Adrenal gland (tissue), 12 donors: ENCODE measurements around the gene FAP. TPM values are rescaled to one million over a fixed set of nuclear protein-coding genes. Genes with fewer than 3 reads are reported as not detected.

Experiments used
- DNase-seq, 7 donors: peaks; one replicate each; pipeline ENCODE4 v3.0.0-alpha.2; 2019 to 2020
- H3K27ac ChIP-seq, 5 donors: fragments of 200-600 bp; sonication (generic) in 4 of 5; 1 replicate in 3 of 5; 2 replicates in 2 of 5; pipeline versions ENCODE4 v1.5.1 to v1.8.0; 2016 to 2020; ENCODE audit warnings: mild to moderate bottlenecking in 1 of 5
- H3K27me3 ChIP-seq: fragments of 200-600 bp; 2 replicates; pipeline ENCODE4 v1.8.0; 2021
- H3K36me3 ChIP-seq, 2 donors: fragments of 200-600 bp; replicated peaks in 1 of 2; 1 replicate in 1 of 2; 2 replicates in 1 of 2; pipeline versions ENCODE4 v1.5.1 to v1.8.0; 2018 to 2022
- H3K4me1 ChIP-seq, 2 donors: fragments of 200-600 bp; replicated peaks in 1 of 2; 1 replicate in 1 of 2; 2 replicates in 1 of 2; pipeline versions ENCODE4 v1.5.1 to v1.8.0; 2018 to 2021
- H3K4me3 ChIP-seq, 4 donors: fragments of 200-600 bp; sonication (generic) in 3 of 4; one replicate each; pipeline ENCODE4 v1.5.1; 2016 to 2018
- H3K9me3 ChIP-seq, 3 donors: fragments of 200-600 bp; sonication (generic) in 1 of 3; replicated peaks in 1 of 3; 1 replicate in 2 of 3; 2 replicates in 1 of 3; pipeline versions ENCODE4 v1.5.1 to v1.8.0; 2016 to 2021
- CTCF ChIP-seq, 6 experiments: fragments of 450-650 bp in 4 of 6; fragments of 200-600 bp in 2 of 6; sonication (generic) in 1 of 6; IDR thresholded peaks; 1 replicate in 5 of 6; 2 replicates in 1 of 6; pipeline versions ENCODE4 v1.5.1 to v1.8.0; 2016 to 2021; ENCODE audit warnings: antibody characterized with exemption in 6 of 6, mild to moderate bottlenecking in 2 of 6, moderate library complexity in 1 of 6
- POLR2A ChIP-seq, 2 donors: fragments of 450-650 bp; IDR thresholded peaks; one replicate each; pipeline ENCODE4 v1.6.1; 2017; ENCODE audit warnings: antibody characterized with exemption in 2 of 2, mild to moderate bottlenecking in 2 of 2, moderate library complexity in 1 of 2
- WGBS, 4 donors: extraction: QIAGEN DNeasy Blood & Tissue Kit in 2 of 4; methylation state at CpG; one replicate each; pipeline versions ENCODE4 v1.1.5 to v1.1.7; 2013 to 2017; 5-methylcytosine and 5-hydroxymethylcytosine counted together
- intact Hi-C, 2 donors: fragments of 100-400 bp; cut with DNase I; formaldehyde crosslinking; loops; one replicate each; pipeline versions ENCODE4 v1.14.1 to v1.15.0; 2022 to 2023
- polyA plus RNA-seq, 3 donors: library from polyadenylated mRNA; stranded (reverse); fragments of 200-250 nt in 2 of 3; fragments of 350-450 nt in 1 of 3; fragmentation: Illumina TruSeq in 1 of 3; extraction: RNeasy Lipid Tissue Mini Kit (QIAGEN cat#74804) in 1 of 3; gene quantifications; one replicate each; pipeline ENCODE4 v1.2.3, GENCODE V29; 2013 to 2014
- total RNA-seq, 9 donors: library from RNA; depleted of rRNA in 4 of 9; stranded (reverse); fragments of >200 nt in 4 of 9; fragments of 120-200 nt in 1 of 9; fragmentation: NEBNext Ultra II Directional in 1 of 9; extraction: Animal tissue kit (Norgen Biotek cat#: 25700) in 1 of 9; gene quantifications; one replicate each; pipeline versions ENCODE4 v1.1.0 to v1.2.4, GENCODE V29; 2013 to 2023
- donor health status: healthy with polysubstance abuse.
- donor health status: Bipolar disorder and iron deficiency.
- donor health status: DM: yes; HTN: yes; CAD: no.
- donor health status: DM: no; HTN: no; CAD: no.
- donor health status: DM: no; HTN: no; CAD: no.
- donor health status: DM: yes; HTN: yes; CAD: no.

FAP gene
- total and polyA plus RNA-seq, 12 donors, result 0.18 to 6.0 (median 0.64) TPM; not detected in 1

DNA sequence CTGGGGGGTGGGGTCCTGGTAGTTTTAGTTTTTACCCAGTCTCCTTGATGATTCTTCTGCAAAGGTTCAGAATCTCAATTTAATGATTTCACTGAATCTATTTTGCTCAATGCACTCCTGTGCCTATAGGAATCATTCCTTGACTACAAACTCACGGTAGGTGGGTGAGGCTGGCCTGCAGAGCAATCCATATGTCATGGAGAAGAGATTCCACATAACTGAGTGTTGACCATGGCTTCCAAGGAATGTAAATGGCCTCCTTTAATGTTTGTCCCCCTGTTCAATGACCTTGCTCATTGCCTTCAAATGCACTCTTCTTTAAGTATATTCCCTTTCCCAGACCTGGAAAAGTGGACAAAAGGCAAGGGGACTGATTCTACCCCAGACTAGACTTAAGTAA lies 12.5 kb downstream of the FAP start:
- TF ChIP-seq POLR2A (IDR thresholded peaks at IDR 0.05) (no peak), CTCF (IDR thresholded peaks at IDR 0.05) (no peak)
- H3K4me3 ChIP-seq, result no peak overlapping the region
- no peak overlapping the region for H3K27ac ChIP-seq
- no peaks in the 10 kb centered on the region for H3K27me3 ChIP-seq
- H3K9me3 ChIP-seq, result no peaks in the 10 kb centered on the region
- H3K36me3 ChIP-seq, result no peaks in the 10 kb centered on the region
- WGBS, 4 donors, result 38 to 88% (median 75%) methylated on average over 1 of the region's 1 CpG
- intact Hi-C loops, result no loop called here
- no peaks in the 10 kb centered on the region for H3K4me1 ChIP-seq
- DNase-seq, result no peak

- TF ChIP-seq CTCF (IDR thresholded peaks at IDR 0.05) (no peak), POLR2A (IDR thresholded peaks at IDR 0.05) (no peak)
- no peak for DNase-seq
- no peaks in the 10 kb centered on the region for H3K4me1 ChIP-seq
- H3K9me3 ChIP-seq, result no peaks in the 10 kb centered on the region
- no peaks in the 10 kb centered on the region for H3K27me3 ChIP-seq
- H3K36me3 ChIP-seq, result no peaks in the 10 kb centered on the region
- H3K4me3 ChIP-seq, result no peak overlapping the region
- intact Hi-C loops, result no loop called here
- H3K27ac ChIP-seq, result no peak overlapping the region
These were observed 16.4 kb downstream of the FAP start for GRCh38 chr2:162226836-162227235.

DNA sequence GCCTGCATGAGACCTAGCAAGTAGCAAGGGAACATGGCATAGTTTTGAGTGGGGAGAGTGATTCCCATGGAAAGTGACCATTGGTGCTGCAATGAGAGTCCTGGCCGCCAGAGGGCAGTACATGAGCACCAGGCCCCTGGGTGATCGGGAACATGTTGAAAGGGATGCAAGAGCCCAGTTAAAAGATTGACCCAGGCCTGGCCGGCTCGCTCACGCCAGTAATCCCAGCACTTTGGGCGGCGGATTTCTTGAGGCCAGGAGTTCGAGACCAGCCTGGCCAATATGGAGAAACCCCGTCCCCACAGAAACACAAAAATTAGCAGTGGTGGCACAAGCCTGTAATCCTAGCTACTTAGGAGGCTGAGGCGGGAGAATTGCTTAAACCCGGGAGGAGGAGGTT lies 22.2 kb downstream of the FAP start:
- Histone ChIP-seq H3K27ac (no peak overlapping the region), H3K36me3 (no peaks in the 10 kb centered on the region), H3K9me3 (no peaks in the 10 kb centered on the region), H3K4me3 (no peak overlapping the region), H3K27me3 (no peaks in the 10 kb centered on the region), H3K4me1 (no peaks in the 10 kb centered on the region)
- DNase-seq, result peak; percentile 59 to 84 (median 67)
- WGBS, 4 donors, result 36 to 58% (median 46%) methylated on average over 11 of the region's 11 CpGs
- intact Hi-C loops, result loop anchor here (5.0 kb wide), 1 partner anchor 76 kb away; no protein-coding TSS in a partner anchor
- TF ChIP-seq CTCF (IDR thresholded peaks at IDR 0.05), result peak; percentile 71 to 87 (median 80)
- TF ChIP-seq POLR2A (IDR thresholded peaks at IDR 0.05), result no peak

DNA sequence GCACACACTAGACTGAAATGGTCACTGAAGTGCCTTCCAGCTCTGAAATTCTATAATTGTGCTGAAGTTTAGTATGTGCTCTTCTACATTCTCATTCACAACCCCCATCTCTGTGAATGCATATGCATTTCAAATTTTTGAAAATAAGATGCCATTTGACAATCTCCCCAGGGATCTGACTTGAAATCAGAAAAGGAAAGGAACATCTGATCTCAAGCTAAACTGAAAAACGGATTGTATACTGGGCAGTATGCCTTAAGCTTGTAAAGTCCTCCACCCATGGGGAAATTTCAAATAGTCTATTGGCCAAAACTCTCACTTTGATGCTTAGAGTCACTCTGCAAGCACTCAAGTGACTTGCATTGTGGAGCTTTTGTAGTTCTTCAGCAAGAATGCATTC lies 22.9 kb downstream of the FAP start:
- DNase-seq, result no peak
- Histone ChIP-seq H3K36me3 (no peaks in the 10 kb centered on the region), H3K4me1 (no peaks in the 10 kb centered on the region), H3K9me3 (no peaks in the 10 kb centered on the region), H3K27ac (no peak overlapping the region), H3K27me3 (no peaks in the 10 kb centered on the region), H3K4me3 (no peak overlapping the region)
- TF ChIP-seq POLR2A (IDR thresholded peaks at IDR 0.05) (no peak), CTCF (IDR thresholded peaks at IDR 0.05) (no peak)
- WGBS, 4 donors, result 53 to 89% (median 62%) methylated on average over 1 of the region's 1 CpG
- intact Hi-C loops, result loop anchor here (5.0 kb wide), 1 partner anchor 77 kb away; no protein-coding TSS in a partner anchor
